COLO668 (cell line): ENCODE data around the gene PTBP3.
A peak's percentile ranks its signal among the peaks of the same experiment; 100 is the strongest.

Experiments used
- DNase-seq: peaks from one replicate; lab custom pipeline; 2025; ENCODE audit not compliant: unreplicated experiment; lab: John Stamatoyannopoulos, UW

Gene PTBP3

GRCh38 chr9:112360047-112360804 is 26.8 kb upstream of the PTBP3 start:
- DNase-seq = no peak

DNA sequence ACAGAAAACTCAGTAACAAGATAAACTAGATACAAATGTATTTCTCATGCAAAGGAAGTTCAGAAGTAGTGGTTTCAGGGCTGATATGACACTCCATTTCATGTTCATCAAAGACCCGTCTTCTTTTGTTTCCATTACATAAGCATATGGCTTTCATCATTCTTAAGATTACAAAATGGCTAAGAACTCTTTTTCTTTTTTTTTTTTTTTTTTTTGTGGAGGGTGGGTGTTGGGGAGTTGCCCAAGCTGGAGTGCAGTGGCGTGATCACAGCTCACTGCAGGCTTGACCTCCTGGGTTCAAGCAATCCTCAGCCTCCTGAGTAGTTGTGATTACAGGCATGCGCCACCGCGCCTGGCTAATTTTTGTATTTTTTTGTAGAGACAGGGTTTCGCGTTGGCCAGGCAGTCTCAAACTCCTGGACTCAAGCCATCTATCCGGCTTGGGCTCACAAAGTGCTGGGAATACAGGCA is 22.0 kb upstream of the PTBP3 start:
- no peak for DNase-seq

- DNase-seq = no peak
These were observed 20.8 kb upstream of the PTBP3 start for GRCh38 chr9:112354081-112354743.

DNA sequence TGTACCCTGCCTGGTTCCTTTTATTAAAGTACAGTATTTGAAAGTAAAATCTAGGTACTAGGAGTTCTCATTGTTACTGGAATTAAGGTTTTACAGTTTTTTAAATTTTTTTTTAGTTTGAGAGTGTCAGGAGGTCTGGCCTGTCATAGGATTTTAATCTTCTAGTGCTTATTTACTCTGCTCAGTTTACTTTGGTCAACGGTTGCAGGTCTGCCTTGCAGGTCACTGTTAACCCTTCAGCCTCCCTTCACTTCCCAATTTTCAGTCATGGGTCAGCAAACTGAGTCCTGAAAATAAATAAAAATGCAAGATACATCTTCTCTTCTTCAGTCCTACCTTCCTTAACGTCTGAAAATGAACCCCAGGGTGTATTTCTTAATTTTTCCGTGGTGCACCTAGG is 18.8 kb upstream of the PTBP3 start:
- DNase-seq = no peak

GRCh38 chr9:112351184-112351583 is 17.8 kb upstream of the PTBP3 start:
- DNase-seq = no peak

- no peak for DNase-seq
These were observed 15.6 kb upstream of the PTBP3 start for GRCh38 chr9:112349008-112349333.

DNA sequence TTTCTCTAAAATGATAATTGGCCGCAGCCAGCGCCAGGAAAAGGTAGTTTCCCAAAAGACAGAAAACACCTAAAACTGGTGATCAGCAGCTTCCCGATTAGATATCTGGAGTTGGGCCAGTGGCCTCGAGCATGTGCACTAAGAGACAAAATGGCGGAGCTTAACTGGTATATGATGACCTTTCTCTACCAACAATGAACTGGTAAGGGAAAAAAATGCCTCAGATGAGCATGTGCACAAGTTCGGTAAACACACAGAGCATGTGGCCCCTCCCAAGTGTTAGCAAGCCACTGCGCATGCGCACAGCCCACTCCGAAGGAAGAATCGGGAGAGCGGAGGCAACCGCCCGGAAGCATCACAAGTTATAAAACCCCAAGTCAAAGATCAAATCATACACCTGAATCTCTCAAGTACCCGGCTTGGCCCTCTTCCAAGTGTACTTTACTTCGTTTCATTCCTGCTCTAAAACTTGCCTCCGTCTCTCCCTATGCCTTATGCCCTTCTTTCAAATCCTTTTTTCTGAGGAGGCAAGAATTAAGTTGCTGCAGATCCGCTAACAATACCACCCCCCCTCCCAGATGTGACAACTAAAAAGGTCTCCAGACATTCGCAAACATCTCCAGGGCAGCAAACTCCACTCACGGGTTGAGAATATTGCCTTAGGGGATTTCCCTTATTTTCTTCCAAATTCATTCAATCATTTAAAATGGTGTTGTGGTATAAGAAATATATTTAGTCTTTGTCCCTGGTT is 15.0 kb upstream of the PTBP3 start:
- no peak for DNase-seq

- DNase-seq = no peak
These were observed 8.3 kb upstream of the PTBP3 start for GRCh38 chr9:112341730-112342129.

- DNase-seq = no peak
These were observed 6.5 kb upstream of the PTBP3 start for GRCh38 chr9:112339886-112340285.

DNA sequence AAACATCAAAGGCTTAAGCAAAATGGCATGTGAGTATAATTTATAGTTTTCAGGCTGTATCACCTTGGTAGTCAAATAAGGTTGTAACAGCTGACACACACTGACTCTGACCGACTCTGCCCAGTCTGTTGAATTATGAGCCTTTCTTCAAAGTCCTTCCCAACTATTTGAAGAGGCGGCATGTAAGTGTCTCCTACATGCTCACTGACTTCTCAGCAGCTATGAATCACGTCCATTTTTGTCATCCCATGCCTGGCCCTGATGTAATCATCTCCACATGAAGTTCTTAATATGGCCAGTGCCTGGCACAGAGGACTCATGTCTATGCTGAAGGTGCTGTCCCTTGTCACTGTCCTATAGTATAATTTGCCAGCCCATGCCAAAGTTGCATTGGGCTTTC is 5.1 kb upstream of the PTBP3 start:
- DNase-seq = no peak

DNA sequence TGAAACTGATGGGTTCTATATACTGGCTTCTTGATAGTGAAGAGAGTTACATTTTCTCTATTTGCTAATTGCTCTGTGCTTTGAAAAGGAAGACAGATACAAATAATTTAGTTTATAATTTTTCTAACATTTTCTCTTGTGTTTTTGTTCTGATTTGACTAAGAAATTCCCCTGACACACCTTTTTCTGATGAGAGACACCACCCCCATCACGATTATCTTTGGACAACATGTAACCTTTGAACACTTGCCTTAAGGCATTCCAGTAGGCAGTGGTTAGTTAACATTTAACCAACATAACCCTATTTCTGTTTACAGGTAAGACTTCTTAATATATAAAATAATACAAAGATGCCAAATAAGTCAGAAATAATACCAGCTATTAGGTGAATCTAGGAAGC is 4.1 kb upstream of the PTBP3 start:
- no peak for DNase-seq

- no peak for DNase-seq
These were observed 1.0 kb upstream of the PTBP3 start for GRCh38 chr9:112334432-112334841.

GRCh38 chr9:112333639-112334431 is 416 bp upstream of the PTBP3 start:
- peak; percentile 99 for DNase-seq

- no peak for DNase-seq
These were observed 794 bp downstream of the PTBP3 start for GRCh38 chr9:112332674-112332976.

DNA sequence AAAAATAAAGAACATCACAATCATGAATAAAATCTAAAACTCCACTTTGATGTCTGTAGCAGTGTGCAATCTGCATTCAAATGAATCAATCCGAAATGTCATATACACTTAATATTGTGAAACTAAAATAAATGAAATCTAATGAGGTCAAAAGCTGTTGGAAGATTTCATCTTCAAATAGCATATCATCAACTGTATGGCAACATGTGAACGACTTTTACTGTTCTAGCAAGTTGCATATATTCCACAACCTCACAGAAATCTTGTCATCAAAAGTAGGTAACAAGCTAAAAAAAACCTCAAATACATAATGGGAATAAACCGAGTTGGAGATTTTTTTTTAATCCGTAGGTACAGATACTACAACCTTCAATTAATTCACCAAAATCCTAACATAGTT is 1.2 kb downstream of the PTBP3 start:
- DNase-seq = no peak

DNA sequence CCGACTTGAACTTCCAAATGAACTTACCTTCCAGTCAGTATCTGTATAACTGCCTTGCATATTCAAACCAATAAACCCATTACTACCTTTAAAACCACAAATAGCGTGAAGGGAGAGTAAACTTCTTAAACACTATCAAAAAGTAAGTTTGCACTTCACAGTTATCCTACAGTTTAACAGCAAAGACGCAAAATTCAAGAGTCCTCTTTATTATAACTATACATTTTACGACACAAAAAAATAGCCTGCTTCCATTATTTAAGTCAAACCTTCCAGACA is 1.8 kb downstream of the PTBP3 start:
- DNase-seq = no peak

GRCh38 chr9:112328545-112328944 is 4.9 kb downstream of the PTBP3 start:
- DNase-seq = no peak

DNA sequence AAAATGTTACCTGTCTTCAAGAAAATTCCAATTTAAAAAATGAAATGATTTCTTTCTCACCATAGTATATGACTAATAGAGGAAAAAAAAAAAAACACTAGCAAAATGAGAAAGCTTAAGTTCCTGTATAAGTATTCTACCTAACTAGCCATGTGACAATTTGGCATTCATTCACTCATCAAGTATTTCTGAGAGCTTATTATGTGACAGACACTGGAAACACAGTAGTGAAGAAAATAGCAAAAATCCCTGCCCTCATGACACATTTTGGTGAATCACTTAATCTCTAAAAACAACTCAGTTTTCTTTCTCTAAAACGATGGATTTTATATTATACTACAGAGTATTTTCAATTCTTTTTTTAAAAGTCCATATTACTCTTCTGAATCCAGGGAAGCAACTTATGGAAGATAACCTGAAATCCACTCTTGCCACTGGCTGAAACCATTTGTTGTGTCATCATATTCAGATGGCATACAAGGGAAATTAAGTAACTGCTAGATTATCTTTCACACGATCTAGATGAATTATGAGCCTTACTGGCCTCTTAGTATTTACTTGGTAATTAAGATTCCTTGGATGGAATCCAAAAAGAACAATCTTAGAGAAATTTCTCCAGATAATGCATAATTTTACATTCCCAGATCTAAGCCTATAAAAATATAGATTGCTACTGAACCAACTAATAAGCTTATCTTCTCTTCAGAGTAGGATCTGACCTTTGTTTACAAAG is 5.5 kb downstream of the PTBP3 start:
- no peak for DNase-seq

- DNase-seq = no peak
These were observed 7.2 kb downstream of the PTBP3 start for GRCh38 chr9:112326194-112326593.

DNA sequence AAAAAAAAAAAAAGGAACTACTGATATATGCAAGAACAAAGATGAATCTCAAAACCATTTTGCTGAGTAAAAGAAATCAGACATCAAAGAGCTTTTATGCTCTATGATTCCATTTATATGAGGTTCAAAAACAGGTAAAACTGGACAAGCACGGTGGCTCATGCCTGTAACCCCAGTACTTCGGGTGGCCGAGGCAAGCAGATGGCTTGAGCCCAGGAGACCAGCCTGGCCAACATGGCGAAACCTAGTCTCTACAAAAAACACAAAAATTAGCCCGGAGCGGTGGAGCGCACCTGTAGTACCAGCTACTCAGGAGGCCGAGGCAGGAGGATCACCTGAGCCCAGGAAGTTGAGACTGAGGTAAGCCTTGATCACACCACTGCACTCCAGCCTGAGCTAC is 7.8 kb downstream of the PTBP3 start:
- no peak for DNase-seq

DNA sequence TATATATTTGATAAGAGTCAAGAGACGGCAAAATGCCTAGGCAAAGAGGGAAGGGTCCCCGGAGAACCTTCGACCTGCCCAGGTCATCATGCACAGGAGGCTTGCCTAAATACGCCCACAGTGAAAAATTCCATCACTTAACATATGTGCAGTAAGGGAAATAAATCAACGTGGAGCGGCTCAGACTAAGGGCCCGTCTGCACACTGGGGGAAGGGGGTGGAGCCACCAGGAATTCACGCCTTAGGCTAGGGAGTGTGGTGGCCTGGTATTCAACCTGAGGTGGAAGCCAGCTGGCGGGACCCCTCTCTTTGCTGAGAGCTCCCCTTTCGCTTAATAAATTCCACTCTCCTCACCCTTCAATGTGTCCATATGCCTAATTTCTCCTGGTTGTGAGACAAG is 8.3 kb downstream of the PTBP3 start:
- DNase-seq = no peak
